H1 (cell line): Measurements from ENCODE around the gene NR2E1. TPM values are rescaled to one million over a fixed set of nuclear protein-coding genes. Genes with fewer than 3 reads are reported as not detected.

Experiments
- CTCF ChIA-PET: fragments of 300-600 bp; sonication (Branson Sonifier 250); formaldehyde crosslinking; loops from one replicate; lab custom pipeline; 2021; ENCODE audit not compliant: partially characterized antibody; lab: Charles Lee
- POLR2A ChIA-PET: fragments of 300-600 bp; sonication (Branson Sonifier 250); formaldehyde crosslinking; loops from one replicate; lab custom pipeline; 2021; ENCODE audit warnings: inconsistent platforms; ENCODE audit not compliant: partially characterized antibody; lab: Charles Lee
- DNase-seq, 2 experiments: peaks; one replicate each; pipeline versions ENCODE4 v3.0.0 to v3.0.0-alpha.2; 2010 to 2022; ENCODE audit warnings: low spot score in 2 of 2, low read depth in 1 of 2, mixed read lengths in 1 of 2
- FAIRE-seq: peaks from 2 replicates; lab custom pipeline; 2011; peaks lifted over from hg19 to GRCh38; lab: Jason Lieb, UNC
- H2AFZ ChIP-seq: 2 replicates; pipeline ENCODE4 v1.8.1; 2012; ENCODE audit warnings: low read length, inconsistent platforms
- H2AK5ac ChIP-seq: 2 replicates; pipeline ENCODE4 v1.6.1; 2013; ENCODE audit warnings: low read depth, low read length
- H2BK120ac ChIP-seq: replicated peaks from 2 replicates; pipeline ENCODE3; 2013; ENCODE audit warnings: low read depth, low read length, inconsistent platforms
- H2BK12ac ChIP-seq: 2 replicates; pipeline ENCODE4 v1.6.1; 2013; ENCODE audit warnings: low read depth, low read length
- H2BK15ac ChIP-seq: 2 replicates; pipeline ENCODE4 v1.6.1; 2013; ENCODE audit warnings: low read length
- H2BK20ac ChIP-seq: 2 replicates; pipeline ENCODE4 v1.6.1; 2013; ENCODE audit warnings: low read length
- H2BK5ac ChIP-seq: 2 replicates; pipeline ENCODE4 v1.6.1; 2013; ENCODE audit warnings: low read depth, low read length
- H3K14ac ChIP-seq: 2 replicates; pipeline ENCODE4 v1.6.1; 2013; ENCODE audit warnings: inconsistent platforms; ENCODE audit not compliant: insufficient read length
- H3K18ac ChIP-seq: 2 replicates; pipeline ENCODE4 v1.6.1; 2013; ENCODE audit warnings: low read length; ENCODE audit errors: extremely low read depth
- H3K23ac ChIP-seq: 2 replicates; pipeline ENCODE4 v1.6.1; 2013; ENCODE audit warnings: inconsistent platforms; ENCODE audit not compliant: insufficient read length
- H3K23me2 ChIP-seq: 2 replicates; pipeline ENCODE4 v1.6.1; 2013; ENCODE audit warnings: low read depth, low read length
- H3K27ac ChIP-seq: 2 replicates; pipeline ENCODE4 v1.6.1; 2011; ENCODE audit warnings: low read depth, low read length, inconsistent platforms
- H3K27me3 ChIP-seq, 4 experiments: replicated peaks in 1 of 4; 1 replicate in 1 of 4; 2 replicates in 3 of 4; pipeline versions ENCODE4 v1.6.1 to v1.8.1; 2011 to 2013; ENCODE audit warnings: low read length in 3 of 4, mild to moderate bottlenecking in 3 of 4, inconsistent platforms in 2 of 4, mixed read lengths in 2 of 4, moderate library complexity in 1 of 4; ENCODE audit not compliant: control insufficient read depth in 3 of 4, insufficient read depth in 3 of 4; ENCODE audit errors: extremely low read depth in 1 of 4
- H3K36me3 ChIP-seq, 4 experiments: 2 replicates each; pipeline versions ENCODE4 v1.6.1 to v1.8.1; 2011 to 2013; ENCODE audit warnings: mild to moderate bottlenecking in 4 of 4, low read length in 3 of 4, moderate library complexity in 2 of 4, control low read depth in 1 of 4, inconsistent platforms in 1 of 4; ENCODE audit not compliant: insufficient read depth in 4 of 4, control insufficient read depth in 2 of 4
- H3K4ac ChIP-seq: replicated peaks from 2 replicates; pipeline ENCODE3; 2013; ENCODE audit warnings: low read length, low read depth, mixed read lengths, inconsistent platforms; ENCODE audit not compliant: insufficient read length
- H3K4me1 ChIP-seq, 4 experiments: replicated peaks in 1 of 4; 1 replicate in 1 of 4; 2 replicates in 3 of 4; pipeline versions ENCODE4 v1.6.1 to v1.8.1; 2011 to 2013; ENCODE audit warnings: low read length in 3 of 4, inconsistent platforms in 2 of 4, mixed read lengths in 1 of 4; ENCODE audit not compliant: insufficient read depth in 4 of 4, control insufficient read depth in 3 of 4
- H3K4me2 ChIP-seq, 2 experiments: 2 replicates each; pipeline versions ENCODE4 v1.6.1 to v1.8.1; 2011 to 2013; ENCODE audit warnings: low read depth in 2 of 2, low read length in 2 of 2, control low read depth in 1 of 2, inconsistent platforms in 1 of 2, mild to moderate bottlenecking in 1 of 2; ENCODE audit not compliant: insufficient read depth in 1 of 2
- H3K4me3 ChIP-seq, 4 experiments: fragments of 200-600, 300-600 bp in 1 of 4; sonication (generic), shearing (Covaris generic), sonication (Bioruptor Twin) in 1 of 4; 2 replicates each; pipeline versions ENCODE4 v1.5.1 to v1.8.1; 2011 to 2016; ENCODE audit warnings: low read length in 4 of 4, low read depth in 3 of 4, control low read depth in 2 of 4, inconsistent platforms in 2 of 4, mild to moderate bottlenecking in 2 of 4, mixed read lengths in 1 of 4, moderate library complexity in 1 of 4; ENCODE audit not compliant: insufficient read depth in 2 of 4; ENCODE audit errors: extremely low read depth in 1 of 4
- H3K56ac ChIP-seq: replicated peaks from 2 replicates; pipeline ENCODE3; 2013; ENCODE audit warnings: low read depth, mild to moderate bottlenecking, mixed read lengths, low read length, inconsistent platforms; ENCODE audit not compliant: insufficient read length
- H3K79me1 ChIP-seq: 2 replicates; pipeline ENCODE4 v1.6.1; 2013; ENCODE audit warnings: low read depth, low read length, control low read depth
- H3K79me2 ChIP-seq, 2 experiments: 2 replicates each; pipeline versions ENCODE4 v1.6.1 to v1.8.1; 2012 to 2013; ENCODE audit warnings: low read length in 2 of 2, mild to moderate bottlenecking in 2 of 2, inconsistent platforms in 1 of 2; ENCODE audit not compliant: insufficient read depth in 2 of 2, control insufficient read depth in 1 of 2
- H3K9ac ChIP-seq, 4 experiments: replicated peaks in 1 of 4; 1 replicate in 1 of 4; 2 replicates in 3 of 4; pipeline versions ENCODE4 v1.6.1 to v1.8.1; 2011 to 2013; ENCODE audit warnings: low read depth in 3 of 4, low read length in 3 of 4, control low read depth in 2 of 4, mild to moderate bottlenecking in 2 of 4, moderate library complexity in 2 of 4, inconsistent platforms in 1 of 4; ENCODE audit errors: extremely low read depth in 1 of 4
- H3K9me3 ChIP-seq, 2 experiments: 2 replicates each; pipeline versions ENCODE4 v1.6.1 to v1.8.1; 2012 to 2013; ENCODE audit warnings: mild to moderate bottlenecking in 2 of 2, moderate library complexity in 2 of 2, control low read depth in 1 of 2, inconsistent platforms in 1 of 2, low read depth in 1 of 2, low read length in 1 of 2, mixed read lengths in 1 of 2; ENCODE audit not compliant: insufficient read depth in 2 of 2
- H4K20me1 ChIP-seq, 2 experiments: replicated peaks in 1 of 2; 2 replicates each; pipeline versions ENCODE3 to v1.8.1; 2011 to 2013; ENCODE audit warnings: inconsistent platforms in 2 of 2, low read length in 2 of 2, mild to moderate bottlenecking in 1 of 2; ENCODE audit not compliant: insufficient read depth in 2 of 2, control insufficient read depth in 1 of 2
- H4K5ac ChIP-seq: 2 replicates; pipeline ENCODE4 v1.6.1; 2013; ENCODE audit warnings: low read length, low read depth, mixed read lengths, inconsistent platforms; ENCODE audit not compliant: insufficient read length
- H4K8ac ChIP-seq: 2 replicates; pipeline ENCODE4 v1.8.0; 2013; ENCODE audit warnings: mild to moderate bottlenecking, moderate library complexity, low read length, inconsistent platforms; ENCODE audit not compliant: insufficient read depth; ENCODE audit errors: extremely low read depth
- H4K91ac ChIP-seq: replicated peaks from 2 replicates; pipeline ENCODE3; 2013; ENCODE audit warnings: low read length, mixed read lengths, inconsistent platforms; ENCODE audit not compliant: insufficient read length
- BRCA1 ChIP-seq: IDR thresholded peaks from 2 replicates; pipeline ENCODE4 v1.6.1; 2012; ENCODE audit warnings: low read depth, low read length, improper control_type of control experiment
- KDM5A ChIP-seq: fragments of 200-600 bp; IDR thresholded peaks from 2 replicates; pipeline ENCODE4 v1.7.1; 2012; ENCODE audit warnings: mild to moderate bottlenecking, low read length, inconsistent platforms, mixed read lengths
- NANOG ChIP-seq: IDR thresholded peaks from 2 replicates; pipeline ENCODE4 v1.6.1; 2011; ENCODE audit warnings: low read length, low read depth, mild to moderate bottlenecking, inconsistent platforms; ENCODE audit not compliant: insufficient read depth, poor library complexity, severe bottlenecking
- PHF8 ChIP-seq: fragments of 200-600 bp; sonication (generic); conservative IDR thresholded peaks from 2 replicates; pipeline ENCODE4 v1.7.1; 2012; ENCODE audit warnings: low read depth, mild to moderate bottlenecking, inconsistent platforms, low read length, moderate library complexity
- POLR2AphosphoS5 ChIP-seq: IDR thresholded peaks from 2 replicates; pipeline ENCODE4 v1.6.1; 2011; ENCODE audit warnings: low read depth, low read length
- RNF2 ChIP-seq: fragments of 200-900, 300-1000 bp; sonication (generic); IDR thresholded peaks from 2 replicates; pipeline ENCODE4 v1.7.1; 2016; ENCODE audit warnings: borderline replicate concordance, low read depth, mild to moderate bottlenecking, antibody characterized with exemption, low read length; ENCODE audit not compliant: poor library complexity, severe bottlenecking; ENCODE audit errors: missing control alignments
- SAP30 ChIP-seq: fragments of 300-600 bp; sonication (generic); IDR thresholded peaks from 2 replicates; pipeline ENCODE4 v1.7.1; 2012; ENCODE audit warnings: low read length, moderate library complexity, mild to moderate bottlenecking, inconsistent platforms; ENCODE audit not compliant: insufficient read depth, insufficient replicate concordance
- TAF1 ChIP-seq: IDR thresholded peaks from 2 replicates; pipeline ENCODE4 v1.6.1; 2011; ENCODE audit warnings: mild to moderate bottlenecking, low read depth, low read length
- TAF7 ChIP-seq: optimal IDR thresholded peaks from 2 replicates; pipeline ENCODE3; 2011; ENCODE audit warnings: low read depth, mild to moderate bottlenecking, inconsistent platforms, low read length, moderate library complexity, borderline replicate concordance
- TEAD4 ChIP-seq: IDR thresholded peaks from 2 replicates; pipeline ENCODE4 v1.6.1; 2012; ENCODE audit warnings: low read depth, low read length, inconsistent platforms, mixed read lengths
- polyA plus RNA-seq, 7 experiments: library from polyadenylated mRNA; depleted of rRNA in 3 of 7; stranded (reverse) in 5 of 7; unstranded in 2 of 7; fragments of >200 nt in 5 of 7; fragments of 200-250 nt in 2 of 7; gene quantifications; 1 replicate in 5 of 7; 2 replicates in 1 of 7; 4 replicates in 1 of 7; pipeline versions ENCODE4 v1.2.1 to v1.2.3, GENCODE V29; 2011 to 2013; ENCODE audit warnings: missing spikeins in 2 of 7, mixed read lengths in 2 of 7
- total RNA-seq: library from RNA; stranded (reverse); fragmentation: NEBNext Ultra II Directional; extraction: Animal tissue kit (Norgen Biotek cat#: 25700); gene quantifications from 2 replicates; pipeline ENCODE4 v1.2.1, GENCODE V29; 2021
- TF ChIP-seq, protein P1 (sequence below), 3 experiments: IDR thresholded peaks; 1 replicate in 2 of 3; 2 replicates in 1 of 3; pipeline versions ENCODE4 v1.5.1 to v1.6.1; 2011; ENCODE audit warnings: low read length in 3 of 3, mild to moderate bottlenecking in 3 of 3, inconsistent platforms in 2 of 3, low read depth in 1 of 3, moderate library complexity in 1 of 3; ENCODE audit not compliant: insufficient read depth in 1 of 3; ENCODE audit errors: control extremely low read depth in 1 of 3

Gene NR2E1
- total and polyA plus RNA-seq, 2 of the 8 experiments (the other 6 are each of a cell fraction or from before 2014, with no cell fraction given) = not detected

DNA sequence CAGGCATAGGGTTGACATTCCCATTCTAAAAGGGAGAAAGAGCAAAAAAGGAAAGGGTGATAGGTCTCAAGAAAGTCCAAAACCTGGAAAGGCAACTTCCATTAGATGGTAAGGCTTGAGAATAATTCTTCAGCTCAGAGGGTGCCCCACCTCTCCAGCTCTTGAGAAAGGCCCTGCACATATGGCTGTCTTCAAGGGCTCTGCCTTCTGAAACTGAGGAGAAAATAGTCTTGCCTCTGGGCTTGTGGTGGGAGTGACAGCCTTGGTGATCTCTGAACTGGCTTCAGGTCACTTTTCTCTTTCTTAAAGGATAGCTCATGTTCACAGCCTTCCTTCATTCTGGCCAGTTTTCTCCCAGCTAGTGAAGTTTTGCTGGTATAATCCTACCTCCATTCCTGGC, 35.6 kb upstream of the NR2E1 start:
- CTCF ChIA-PET = interaction anchor here (0.6 to 2.1 kb wide), 6 partner anchors 11 to 154 kb away, joined by 3 to 7 read pairs (median 5); no protein-coding TSS in a partner anchor
- Histone ChIP-seq H2AK5ac (no peak overlapping the region), H2BK20ac (no peak overlapping the region), H3K36me3 (no peaks in the 10 kb centered on the region), H4K5ac (no peak overlapping the region), H3K9me3 (no peaks in the 10 kb centered on the region), H3K4me1 (peaks cover 6 to 12% (median 10%) of the 10 kb centered on the region in 4 experiments; a peak in 6 of 7 replicates), H3K4ac (no peak overlapping the region), H3K79me1 (no peaks in the 10 kb centered on the region), H3K18ac (no peak overlapping the region), H2BK12ac (no peak overlapping the region), H2BK120ac (no peak overlapping the region), H3K4me3 (no peak overlapping the region), H4K8ac (no peak overlapping the region), H2BK15ac (no peak overlapping the region), H3K27ac (no peak overlapping the region), H4K20me1 (peaks cover 1 to 4% of the 10 kb centered on the region in 2 experiments), H3K9ac (no peak overlapping the region), H3K23ac (no peak overlapping the region), H3K4me2 (no peak overlapping the region), H2BK5ac (no peak overlapping the region), H4K91ac (no peak overlapping the region), H3K23me2 (no peaks in the 10 kb centered on the region; the same call in 1 of the 2 replicates), H3K27me3 (peaks cover 28 to 80% (median 72%) of the 10 kb centered on the region in 4 experiments), H3K14ac (no peak overlapping the region), H2AFZ (no peak overlapping the region), H3K56ac (no peak overlapping the region), H3K79me2 (no peaks in the 10 kb centered on the region)
- TF ChIP-seq, protein P1, sequence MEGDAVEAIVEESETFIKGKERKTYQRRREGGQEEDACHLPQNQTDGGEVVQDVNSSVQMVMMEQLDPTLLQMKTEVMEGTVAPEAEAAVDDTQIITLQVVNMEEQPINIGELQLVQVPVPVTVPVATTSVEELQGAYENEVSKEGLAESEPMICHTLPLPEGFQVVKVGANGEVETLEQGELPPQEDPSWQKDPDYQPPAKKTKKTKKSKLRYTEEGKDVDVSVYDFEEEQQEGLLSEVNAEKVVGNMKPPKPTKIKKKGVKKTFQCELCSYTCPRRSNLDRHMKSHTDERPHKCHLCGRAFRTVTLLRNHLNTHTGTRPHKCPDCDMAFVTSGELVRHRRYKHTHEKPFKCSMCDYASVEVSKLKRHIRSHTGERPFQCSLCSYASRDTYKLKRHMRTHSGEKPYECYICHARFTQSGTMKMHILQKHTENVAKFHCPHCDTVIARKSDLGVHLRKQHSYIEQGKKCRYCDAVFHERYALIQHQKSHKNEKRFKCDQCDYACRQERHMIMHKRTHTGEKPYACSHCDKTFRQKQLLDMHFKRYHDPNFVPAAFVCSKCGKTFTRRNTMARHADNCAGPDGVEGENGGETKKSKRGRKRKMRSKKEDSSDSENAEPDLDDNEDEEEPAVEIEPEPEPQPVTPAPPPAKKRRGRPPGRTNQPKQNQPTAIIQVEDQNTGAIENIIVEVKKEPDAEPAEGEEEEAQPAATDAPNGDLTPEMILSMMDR (IDR thresholded peaks at IDR 0.05; ENCODE audit: control extremely low read depth in 1 of 3, insufficient read depth in 1 of 3, low read depth in 1 of 3, low read length in 3 of 3) = no peak
- TF ChIP-seq KDM5A = no peak
- no peak for TF ChIP-seq RNF2
- TF ChIP-seq TEAD4 = no peak
- no peak for TF ChIP-seq TAF1
- TF ChIP-seq NANOG = no peak
- TF ChIP-seq POLR2AphosphoS5 = no peak
- no peak for TF ChIP-seq TAF7
- TF ChIP-seq BRCA1 = no peak
- no peak for TF ChIP-seq PHF8
- TF ChIP-seq SAP30 = no peak
- POLR2A ChIA-PET = no interaction called here
- FAIRE-seq (no peak), DNase-seq (no peak)
